D721Med (cell line): ENCODE measurements around the gene PLEKHF1.

Source experiments
- DNase-seq: peaks from one replicate; pipeline ENCODE4 v3.0.0; 2011; ENCODE audit warnings: low spot score; ENCODE audit not compliant: insufficient read length
- FAIRE-seq: peaks from 2 replicates; lab custom pipeline; 2011; peaks lifted over from hg19 to GRCh38; lab: Jason Lieb, UNC
- CTCF ChIP-seq: IDR thresholded peaks from 2 replicates; pipeline ENCODE4 v1.5.1; 2012; ENCODE audit warnings: mild to moderate bottlenecking, control low read depth; ENCODE audit not compliant: insufficient read depth; ENCODE audit errors: missing control alignments

PLEKHF1 gene

GRCh38 chr19:29635963-29636362, 29.3 kb upstream of the PLEKHF1 start:
- DNase-seq = no peak

GRCh38 chr19:29636553-29637360, 28.5 kb upstream of the PLEKHF1 start:
- FAIRE-seq (no peak), DNase-seq (no peak)
- no peak for TF ChIP-seq CTCF

More at GRCh38 chr19:29635963-29636362, 29.3 kb upstream of the PLEKHF1 start:
- no peak for FAIRE-seq
- no peak for TF ChIP-seq CTCF

DNA sequence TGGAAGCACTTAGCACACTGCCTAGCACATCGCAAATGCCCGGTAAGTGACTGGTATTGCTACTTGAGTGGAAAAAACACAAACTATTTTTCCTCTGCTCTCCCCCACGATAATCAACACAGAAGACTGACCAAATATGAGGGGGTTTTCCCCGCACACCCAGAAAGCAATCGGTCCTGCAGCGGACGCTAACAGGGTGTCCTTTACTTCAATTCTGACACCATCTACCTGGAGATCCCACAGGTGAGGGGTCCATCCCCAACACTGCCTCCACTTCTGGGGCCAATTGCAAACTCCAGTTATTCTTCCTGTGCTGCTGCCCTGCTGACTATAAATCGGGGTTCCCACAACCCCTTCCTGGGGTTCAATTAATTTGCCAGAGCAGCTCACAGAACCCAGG, 26.2 kb upstream of the PLEKHF1 start:
- no peak for FAIRE-seq
- TF ChIP-seq CTCF = no peak
- DNase-seq = no peak

- FAIRE-seq = no peak
- DNase-seq = no peak
- TF ChIP-seq CTCF = no peak
These were observed 25.0 kb upstream of the PLEKHF1 start for GRCh38 chr19:29640231-29640630.

GRCh38 chr19:29641597-29641996, 23.7 kb upstream of the PLEKHF1 start:
- FAIRE-seq = no peak
- DNase-seq = no peak
- no peak for TF ChIP-seq CTCF

DNA sequence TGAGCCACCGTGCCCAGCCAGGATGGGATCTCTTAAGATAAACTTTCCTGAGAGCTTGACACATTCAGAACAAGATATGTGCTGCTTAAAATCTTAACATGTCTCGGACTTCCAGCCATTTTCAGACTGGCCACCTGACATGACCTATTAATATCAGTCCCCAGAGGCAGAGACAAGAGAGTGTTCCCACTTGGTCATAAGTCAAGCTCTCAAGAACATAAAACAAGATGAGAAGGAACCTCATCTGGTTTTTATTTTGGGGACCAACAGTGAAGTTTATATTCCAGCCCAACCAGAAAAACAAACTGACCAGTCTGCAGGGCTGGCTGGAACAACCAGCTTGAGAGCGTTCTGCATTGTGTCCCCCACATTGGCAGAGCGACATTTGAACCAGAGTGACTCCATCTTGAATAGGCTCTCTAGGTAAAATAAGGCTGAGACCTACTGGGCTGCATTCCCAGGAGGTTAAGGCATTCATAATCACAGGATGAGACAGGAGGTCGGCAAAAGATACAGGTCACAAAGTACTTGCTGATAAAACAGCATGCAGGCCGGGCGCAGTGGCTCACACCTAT, 21.8 kb upstream of the PLEKHF1 start:
- no peak for FAIRE-seq

More for the DNA sequence above, 21.8 kb upstream of the PLEKHF1 start:
- no peak for DNase-seq
- no peak for TF ChIP-seq CTCF
